Osteocyte (in vitro differentiated cells): ENCODE measurements around the gene MRGPRF. TPM values are rescaled to one million over a fixed set of nuclear protein-coding genes. Genes with fewer than 3 reads are reported as not detected.
A peak's percentile ranks its signal among the peaks of the same experiment; 100 is the strongest.

ENCODE experiments used
- DNase-seq: peaks from one replicate; pipeline ENCODE4 v3.0.0; 2021; ENCODE audit warnings: mixed read lengths; ENCODE audit not compliant: unreplicated experiment; ENCODE audit errors: extremely low spot score
- H3K27ac Mint-ChIP-seq: one replicate; pipeline ENCODE4 v1.8.0; 2021; ENCODE audit warnings: mild to moderate bottlenecking, mixed read lengths; ENCODE audit not compliant: unreplicated experiment
- H3K27me3 Mint-ChIP-seq: one replicate; pipeline ENCODE4 v1.8.0; 2021; ENCODE audit warnings: mixed read lengths; ENCODE audit not compliant: unreplicated experiment
- H3K36me3 Mint-ChIP-seq: one replicate; pipeline ENCODE4 v1.8.0; 2021; ENCODE audit warnings: mixed read lengths; ENCODE audit not compliant: unreplicated experiment
- H3K4me1 Mint-ChIP-seq: one replicate; pipeline ENCODE4 v1.8.0; 2021; ENCODE audit warnings: mixed read lengths; ENCODE audit not compliant: unreplicated experiment
- H3K4me3 Mint-ChIP-seq: one replicate; pipeline ENCODE4 v1.8.0; 2021; ENCODE audit warnings: mild to moderate bottlenecking, moderate library complexity, mixed read lengths; ENCODE audit not compliant: unreplicated experiment
- H3K9me3 Mint-ChIP-seq: one replicate; pipeline ENCODE4 v1.8.0; 2021; ENCODE audit warnings: mixed read lengths; ENCODE audit not compliant: unreplicated experiment
- total RNA-seq: library from RNA; stranded (reverse); gene quantifications from 2 replicates; pipeline ENCODE4 v1.2.1, GENCODE V29; 2021
- TF ChIP-seq, protein P1 (sequence below): fragments of 200-600 bp; sonication (generic); IDR thresholded peaks from 2 replicates; pipeline ENCODE4 v1.5.0; 2021; ENCODE audit warnings: antibody characterized with exemption, mild to moderate bottlenecking, moderate library complexity

The MRGPRF gene
- total RNA-seq, 1 donor from 2014 or later, result 7.0 TPM

DNA sequence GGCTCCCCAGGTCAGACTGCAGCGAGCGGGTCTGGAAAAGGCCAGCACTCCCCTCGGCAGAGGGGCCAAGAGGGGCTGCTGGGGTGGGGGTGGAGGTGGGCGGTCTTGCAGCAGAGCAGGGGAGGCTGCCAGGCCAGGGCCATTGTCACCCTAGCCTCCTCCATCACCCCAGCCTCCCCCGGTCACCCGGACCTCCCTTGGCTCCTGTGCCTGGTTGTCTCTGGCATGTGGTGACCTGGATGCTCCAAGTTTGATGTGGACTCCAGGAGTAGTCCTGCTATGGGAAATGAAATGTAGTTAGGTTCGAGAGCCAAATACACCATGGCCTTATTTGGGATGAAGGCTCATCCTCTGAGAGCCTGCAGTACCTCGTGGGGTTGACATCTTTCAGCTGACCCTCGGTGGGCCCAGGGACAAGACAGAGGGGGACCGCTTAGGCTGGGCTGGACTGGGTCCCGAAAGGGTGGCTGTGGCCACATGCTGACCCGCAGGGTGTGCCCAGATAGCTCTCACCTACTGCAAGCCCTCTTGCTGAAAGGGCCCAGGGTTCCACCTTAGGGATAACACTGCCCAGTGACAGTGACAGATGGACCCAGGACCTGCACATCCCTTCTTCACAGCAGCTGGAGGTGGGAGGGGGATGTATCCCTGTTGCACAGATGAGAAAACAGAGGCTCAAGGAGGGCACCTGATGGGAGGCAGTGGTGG, 56.3 kb downstream of the MRGPRF start:
- H3K9me3 Mint-ChIP-seq, result no peaks in the 10 kb centered on the region
- no peaks in the 10 kb centered on the region for H3K4me1 Mint-ChIP-seq
- H3K27ac Mint-ChIP-seq, result no peak overlapping the region
- H3K4me3 Mint-ChIP-seq, result no peak overlapping the region
- no peaks in the 10 kb centered on the region for H3K27me3 Mint-ChIP-seq
- TF ChIP-seq, protein P1, sequence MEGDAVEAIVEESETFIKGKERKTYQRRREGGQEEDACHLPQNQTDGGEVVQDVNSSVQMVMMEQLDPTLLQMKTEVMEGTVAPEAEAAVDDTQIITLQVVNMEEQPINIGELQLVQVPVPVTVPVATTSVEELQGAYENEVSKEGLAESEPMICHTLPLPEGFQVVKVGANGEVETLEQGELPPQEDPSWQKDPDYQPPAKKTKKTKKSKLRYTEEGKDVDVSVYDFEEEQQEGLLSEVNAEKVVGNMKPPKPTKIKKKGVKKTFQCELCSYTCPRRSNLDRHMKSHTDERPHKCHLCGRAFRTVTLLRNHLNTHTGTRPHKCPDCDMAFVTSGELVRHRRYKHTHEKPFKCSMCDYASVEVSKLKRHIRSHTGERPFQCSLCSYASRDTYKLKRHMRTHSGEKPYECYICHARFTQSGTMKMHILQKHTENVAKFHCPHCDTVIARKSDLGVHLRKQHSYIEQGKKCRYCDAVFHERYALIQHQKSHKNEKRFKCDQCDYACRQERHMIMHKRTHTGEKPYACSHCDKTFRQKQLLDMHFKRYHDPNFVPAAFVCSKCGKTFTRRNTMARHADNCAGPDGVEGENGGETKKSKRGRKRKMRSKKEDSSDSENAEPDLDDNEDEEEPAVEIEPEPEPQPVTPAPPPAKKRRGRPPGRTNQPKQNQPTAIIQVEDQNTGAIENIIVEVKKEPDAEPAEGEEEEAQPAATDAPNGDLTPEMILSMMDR, result no peak
- no peaks in the 10 kb centered on the region for H3K36me3 Mint-ChIP-seq
- no peak for DNase-seq

DNA sequence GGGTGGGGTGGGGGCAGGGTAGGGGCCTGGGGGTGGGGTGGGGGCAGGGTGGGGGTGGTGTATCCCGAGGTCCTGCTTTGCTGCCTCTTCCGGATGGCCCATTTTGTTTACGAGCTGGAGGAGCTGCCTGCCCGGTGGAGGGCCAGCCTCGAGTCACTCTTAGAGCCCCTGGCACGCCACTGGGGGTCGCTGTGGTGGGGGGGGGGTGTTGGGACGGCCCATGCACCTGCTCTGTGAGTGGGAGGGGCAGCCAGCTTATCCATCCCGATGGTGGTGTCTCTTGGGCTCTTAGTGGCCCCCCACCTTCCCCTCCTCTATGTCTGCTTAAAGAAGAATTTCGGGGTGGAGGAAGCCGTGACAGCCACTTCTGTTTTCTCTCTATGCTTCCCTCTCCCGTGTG, 56.9 kb downstream of the MRGPRF start:
- H3K4me1 Mint-ChIP-seq, result no peaks in the 10 kb centered on the region
- no peak overlapping the region for H3K4me3 Mint-ChIP-seq
- no peaks in the 10 kb centered on the region for H3K9me3 Mint-ChIP-seq
- TF ChIP-seq, protein P1, result peak; percentile 33
- no peak overlapping the region for H3K27ac Mint-ChIP-seq
- H3K27me3 Mint-ChIP-seq, result no peaks in the 10 kb centered on the region
- no peak for DNase-seq
- H3K36me3 Mint-ChIP-seq, result no peaks in the 10 kb centered on the region

GRCh38 chr11:68955607-68955958, 57.5 kb downstream of the MRGPRF start:
- TF ChIP-seq, protein P1, result no peak
- Mint-ChIP-seq H3K4me3 (no peak overlapping the region), H3K27me3 (no peaks in the 10 kb centered on the region), H3K27ac (no peak overlapping the region), H3K36me3 (no peaks in the 10 kb centered on the region), H3K4me1 (no peaks in the 10 kb centered on the region), H3K9me3 (no peaks in the 10 kb centered on the region)
- no peak for DNase-seq

DNA sequence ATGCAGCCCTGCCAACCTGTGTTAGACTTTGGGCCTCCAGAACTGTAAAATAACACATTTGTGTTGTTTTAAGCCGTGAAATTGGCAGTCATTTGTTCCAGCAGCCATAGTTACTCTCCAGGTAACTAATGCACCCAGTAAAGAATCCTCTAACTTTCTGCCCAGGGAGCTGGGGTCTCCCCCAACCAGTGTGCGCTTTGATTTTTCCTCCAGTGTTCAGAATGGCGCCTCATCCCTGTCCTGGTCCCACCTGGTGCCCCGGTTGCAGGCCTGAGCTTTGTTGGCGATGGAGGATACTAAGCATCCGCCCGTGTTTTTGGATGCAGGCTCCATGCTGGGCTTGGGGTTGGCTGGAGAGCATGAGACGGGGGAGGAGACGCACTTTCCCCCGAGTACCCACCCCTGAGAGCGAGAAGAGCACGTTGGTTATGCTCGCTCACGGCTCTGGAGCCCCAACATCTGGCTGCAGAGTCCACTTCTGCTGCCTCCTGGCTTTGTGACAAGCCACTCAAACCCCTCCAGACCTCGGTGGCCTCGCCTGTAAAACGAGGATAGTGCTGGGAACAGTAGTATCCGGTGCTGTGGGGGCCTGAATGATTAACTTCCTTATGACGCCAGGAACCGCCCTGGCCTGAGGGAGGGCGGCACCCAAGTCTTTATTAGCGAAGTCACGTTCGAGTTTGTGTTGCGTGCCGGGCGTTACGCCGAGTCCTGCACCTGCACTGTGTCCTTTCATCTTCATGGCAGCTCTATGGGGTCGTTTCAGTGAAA, 58.0 kb downstream of the MRGPRF start:
- no peak overlapping the region for H3K27ac Mint-ChIP-seq
- DNase-seq, result no peak
- H3K4me1 Mint-ChIP-seq, result no peaks in the 10 kb centered on the region
- H3K9me3 Mint-ChIP-seq, result no peaks in the 10 kb centered on the region
- TF ChIP-seq, protein P1, result no peak
- H3K27me3 Mint-ChIP-seq, result no peaks in the 10 kb centered on the region
- H3K36me3 Mint-ChIP-seq, result no peaks in the 10 kb centered on the region
- no peak overlapping the region for H3K4me3 Mint-ChIP-seq

Other genes with a start within 250 kb of the MRGPRF start
- 109 and 117 TPM in 2 replicates for gene CPT1A, start 171.3 kb downstream of the MRGPRF start, total RNA-seq
- 43.8 and 50.3 TPM in 2 replicates for gene MRPL21, start 109.4 kb downstream of the MRGPRF start, total RNA-seq
- 29.7 and 30.5 TPM in 2 replicates for gene IGHMBP2, start 109.4 kb downstream of the MRGPRF start, total RNA-seq
- not detected in 2 replicates for gene MRGPRD, start 32.3 kb downstream of the MRGPRF start, total RNA-seq
- gene TPCN2, start 35.7 kb upstream of the MRGPRF start, total RNA-seq, result 21.0 and 22.4 TPM in 2 replicates
- gene SMIM38, start 142.7 kb upstream of the MRGPRF start, total RNA-seq, result 0.73 and 1.0 TPM in 2 replicates